ENCODE measurements around the gene KRTAP4-6.
"Not testable (repeated sequence)": the region's sequence is repeated elsewhere in the genome, so short reads cannot be mapped to it uniquely, and the experiment has no call there.

Gene KRTAP4-6

DNA sequence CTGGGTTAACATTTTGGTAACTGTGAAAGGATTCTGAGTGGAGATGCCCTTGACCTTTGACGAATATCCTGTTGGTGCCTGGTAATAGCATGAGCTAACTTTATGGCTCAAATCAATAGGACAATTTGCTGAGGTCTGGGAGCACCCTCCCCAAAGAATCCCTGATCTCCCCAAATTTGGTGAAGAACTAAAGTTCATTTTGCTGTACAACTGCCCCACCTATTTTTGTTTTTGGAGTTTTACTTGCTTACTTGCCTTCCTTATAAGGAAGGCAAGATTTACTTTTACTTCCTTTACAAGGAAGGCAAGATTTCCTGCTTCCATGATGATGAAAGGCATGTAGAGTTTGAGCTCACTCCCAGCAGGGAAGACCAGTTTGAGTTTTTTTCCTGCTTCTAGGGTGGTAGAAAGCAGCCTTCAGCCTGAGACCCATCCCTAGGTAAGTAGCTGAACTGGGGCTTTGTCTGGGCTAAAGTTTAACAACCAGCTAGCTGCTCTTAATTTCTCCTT lies 32.3 kb downstream of the KRTAP4-6 start:
- DNase-seq (ENCODE audit: low read depth in 3 of 3) = no peak

- not testable (repeated sequence) for DNase-seq (ENCODE audit: low read depth in 3 of 3)
These were observed 35.0 kb downstream of the KRTAP4-6 start, which contains the start of gene KRTAP4-9 for GRCh38 chr17:41105347-41105746. Gene KRTAP4-9 (plus strand): TSS chr17:41105389. CDS start chr17:41105389, 0 bp downstream.

DNA sequence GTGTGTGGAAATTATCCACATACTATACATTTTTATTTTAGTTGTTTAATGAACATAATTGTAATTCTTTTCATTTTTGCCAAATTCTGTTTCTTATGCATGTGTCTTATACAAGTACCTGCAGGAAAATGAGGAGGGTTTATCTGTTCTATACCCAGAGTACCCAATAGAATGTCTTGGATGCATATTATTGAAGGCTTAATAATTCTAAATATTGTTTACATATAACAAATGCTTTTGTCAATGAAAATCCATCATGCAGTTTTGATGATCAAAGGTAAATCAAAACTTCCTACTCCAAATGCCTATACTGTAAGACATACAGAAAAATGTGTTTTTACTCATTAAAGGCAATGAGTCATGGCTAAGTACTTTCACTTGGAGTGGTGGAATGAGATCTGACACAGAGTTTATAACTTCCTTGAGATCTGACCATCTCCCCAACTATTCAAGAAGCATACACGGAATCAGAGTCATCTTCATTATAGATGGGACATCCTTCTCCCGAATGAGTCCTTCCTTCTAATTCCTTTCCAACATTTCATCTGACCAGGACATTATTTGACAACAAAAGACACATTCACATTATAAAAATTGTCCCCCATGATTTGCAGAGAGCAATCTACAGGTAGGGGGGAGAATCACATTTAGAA lies 35.8 kb downstream of the KRTAP4-6 start:
- DNase-seq (ENCODE audit: low read depth in 3 of 3) = not testable (repeated sequence)

GRCh38 chr17:41103896-41104295 lies 36.4 kb downstream of the KRTAP4-6 start:
- DNase-seq (ENCODE audit: low read depth in 3 of 3) = no peak

DNA sequence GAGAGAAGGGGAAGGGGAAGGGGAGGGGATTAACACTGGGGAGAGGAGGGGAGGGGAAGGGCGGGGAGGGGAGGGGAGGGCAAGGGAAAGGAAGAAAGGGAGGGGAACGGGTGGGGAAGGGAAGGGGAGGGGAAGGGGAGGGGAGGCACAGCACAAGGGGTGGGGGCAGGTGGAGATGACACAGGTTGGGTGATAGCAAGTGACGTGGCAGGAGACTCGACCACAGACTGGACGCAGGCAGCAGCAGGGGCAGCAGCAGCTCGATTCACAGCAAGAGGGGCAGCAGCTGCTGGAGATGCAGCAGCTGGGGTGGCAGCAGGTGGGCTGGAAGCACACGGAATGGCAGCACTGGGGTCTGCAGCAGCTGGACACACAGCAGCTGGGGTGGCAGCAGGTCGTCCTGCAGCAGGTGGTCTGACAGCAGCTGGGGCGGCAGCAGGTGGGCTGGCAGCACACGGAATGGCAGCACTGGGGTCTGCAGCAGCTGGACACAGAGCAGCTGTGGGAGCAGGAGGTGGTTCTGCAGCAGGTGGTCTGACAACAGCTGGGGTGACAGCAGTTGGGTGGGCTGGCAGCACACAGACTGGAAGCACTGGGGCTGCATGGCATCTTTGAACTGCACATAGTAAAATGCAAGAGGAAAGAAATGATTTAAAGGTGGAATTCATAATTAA lies 38.6 kb downstream of the KRTAP4-6 start, which contains the start of gene KRTAP4-16:
Gene KRTAP4-16 (minus strand): TSS at position 624 of the 674 bp plus-strand sequence. CDS start 0 bp downstream, at position 624.
- no peak for DNase-seq (ENCODE audit: low read depth in 3 of 3)

GRCh38 chr17:41099682-41100480 lies 40.5 kb downstream of the KRTAP4-6 start:
- DNase-seq (ENCODE audit: low read depth in 3 of 3) = not testable (repeated sequence)

GRCh38 chr17:41098481-41098880 lies 41.9 kb downstream of the KRTAP4-6 start:
- no peak for DNase-seq (ENCODE audit: low read depth in 3 of 3)

DNA sequence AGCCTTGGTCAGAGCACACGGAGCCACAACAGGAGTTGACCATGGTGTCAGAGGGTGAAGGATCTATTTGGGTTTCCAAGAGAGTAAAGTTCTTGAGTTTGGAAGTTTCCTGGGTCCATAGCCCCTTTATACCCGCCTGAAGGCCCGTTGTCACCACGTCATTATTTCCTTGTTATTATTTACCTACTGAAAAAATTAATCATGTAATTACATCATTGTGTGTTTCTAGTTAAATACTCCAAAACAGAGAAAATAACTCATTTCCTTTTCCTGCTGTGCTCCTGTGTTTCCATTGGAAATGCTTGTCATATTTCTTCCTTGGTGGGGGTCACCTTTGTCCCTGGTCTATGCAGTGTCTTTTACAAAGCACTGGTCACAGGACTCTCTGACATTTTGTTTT lies 42.3 kb downstream of the KRTAP4-6 start, which contains the start of gene KRTAP4-8:
Gene KRTAP4-8 (minus strand): TSS at position 101 of the 400 bp plus-strand sequence. CDS start 58 bp downstream, at position 43.
- no peak for DNase-seq (ENCODE audit: low read depth in 3 of 3)

DNA sequence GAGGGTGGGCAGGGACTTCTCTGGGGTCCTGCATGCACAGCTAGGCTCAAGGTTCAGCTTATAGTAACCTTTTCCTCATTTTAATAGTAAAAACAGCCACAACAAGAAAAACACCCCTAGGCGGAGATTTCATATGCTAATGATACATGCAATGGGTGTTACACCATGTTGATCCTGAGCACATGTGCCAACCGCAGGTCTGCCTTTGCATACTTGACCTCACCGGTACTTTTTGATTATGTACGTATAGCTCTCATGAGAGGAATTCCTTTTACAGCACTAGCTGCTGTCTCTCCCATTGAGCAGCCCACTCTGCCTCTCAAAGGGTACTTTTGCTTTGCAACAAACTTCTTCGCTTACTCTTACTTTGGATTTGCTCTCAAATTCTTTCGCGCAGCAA lies 44.3 kb downstream of the KRTAP4-6 start:
- no peak for DNase-seq (ENCODE audit: low read depth in 3 of 3)
